Stomach (tissue), 4 donors: ENCODE measurements around the gene NME8.

Source experiments
- EP300 ChIP-seq: sonication (generic); formaldehyde crosslinking; IDR thresholded peaks from one replicate; pipeline ENCODE4 v1.6.1; 2017; ENCODE audit warnings: antibody characterized with exemption
- POLR2A ChIP-seq, 4 donors: fragments of 450-650 bp; IDR thresholded peaks; one replicate each; pipeline ENCODE4 v1.6.1; 2016; ENCODE audit warnings: antibody characterized with exemption in 4 of 4, control low read depth in 2 of 4, mild to moderate bottlenecking in 1 of 4, moderate library complexity in 1 of 4
- POLR2AphosphoS5 ChIP-seq, 3 donors: sonication (generic); formaldehyde crosslinking; IDR thresholded peaks; one replicate each; pipeline ENCODE4 v1.6.1; 2016; ENCODE audit warnings: antibody characterized with exemption in 3 of 3
- TF ChIP-seq, protein P1 (sequence below), 7 experiments: fragments of 450-650 bp in 4 of 7; fragments of 200-600 bp in 3 of 7; sonication (generic) in 3 of 7; IDR thresholded peaks; one replicate each; pipeline ENCODE4 v1.5.1; 2016 to 2019; ENCODE audit warnings: antibody characterized with exemption in 7 of 7, control low read depth in 2 of 7, mild to moderate bottlenecking in 1 of 7

GRCh38 chr7:37912756-37913155 lies 64.4 kb downstream of the NME8 start:
- TF ChIP-seq, protein P1, sequence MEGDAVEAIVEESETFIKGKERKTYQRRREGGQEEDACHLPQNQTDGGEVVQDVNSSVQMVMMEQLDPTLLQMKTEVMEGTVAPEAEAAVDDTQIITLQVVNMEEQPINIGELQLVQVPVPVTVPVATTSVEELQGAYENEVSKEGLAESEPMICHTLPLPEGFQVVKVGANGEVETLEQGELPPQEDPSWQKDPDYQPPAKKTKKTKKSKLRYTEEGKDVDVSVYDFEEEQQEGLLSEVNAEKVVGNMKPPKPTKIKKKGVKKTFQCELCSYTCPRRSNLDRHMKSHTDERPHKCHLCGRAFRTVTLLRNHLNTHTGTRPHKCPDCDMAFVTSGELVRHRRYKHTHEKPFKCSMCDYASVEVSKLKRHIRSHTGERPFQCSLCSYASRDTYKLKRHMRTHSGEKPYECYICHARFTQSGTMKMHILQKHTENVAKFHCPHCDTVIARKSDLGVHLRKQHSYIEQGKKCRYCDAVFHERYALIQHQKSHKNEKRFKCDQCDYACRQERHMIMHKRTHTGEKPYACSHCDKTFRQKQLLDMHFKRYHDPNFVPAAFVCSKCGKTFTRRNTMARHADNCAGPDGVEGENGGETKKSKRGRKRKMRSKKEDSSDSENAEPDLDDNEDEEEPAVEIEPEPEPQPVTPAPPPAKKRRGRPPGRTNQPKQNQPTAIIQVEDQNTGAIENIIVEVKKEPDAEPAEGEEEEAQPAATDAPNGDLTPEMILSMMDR (IDR thresholded peaks at IDR 0.05): no peak
- TF ChIP-seq POLR2A (IDR thresholded peaks at IDR 0.05) (no peak), EP300 (no peak), POLR2AphosphoS5 (IDR thresholded peaks at IDR 0.05) (no peak)
